HEK293 (cell line): Measurements from ENCODE around the gene CLK2.

Experiments used
- CTCF ChIA-PET: fragments of 350-600 bp; formaldehyde crosslinking; extraction: SDS; loops from one replicate; lab custom pipeline; 2021; ENCODE audit warnings: antibody characterized with exemption; lab: Yijun Ruan, JAX
- POLR2A ChIA-PET: fragments of 300-600 bp; formaldehyde crosslinking; extraction: SDS; loops from one replicate; lab custom pipeline; 2020; ENCODE audit warnings: antibody characterized with exemption, inconsistent platforms; lab: Yijun Ruan, JAX
- H3K27ac ChIP-seq: fragments of 200-500 bp; sonication (Bioruptor generic); 2 replicates; pipeline ENCODE4 v1.5.1; 2014; ENCODE audit warnings: low read depth, low read length, control low read depth, inconsistent platforms; ENCODE audit errors: extremely low read depth
- H3K36me3 ChIP-seq, 2 experiments: fragments of 200-500 bp in 1 of 2; sonication (Bioruptor generic) in 1 of 2; 1 replicate in 1 of 2; 2 replicates in 1 of 2; pipeline ENCODE4 v1.5.1; 2014 to 2017; ENCODE audit warnings: inconsistent platforms in 2 of 2, low read length in 2 of 2; ENCODE audit not compliant: control insufficient read depth in 2 of 2, insufficient read depth in 1 of 2
- H3K4me1 ChIP-seq: fragments of 200-500 bp; sonication (Bioruptor generic); 2 replicates; pipeline ENCODE4 v1.5.1; 2014; ENCODE audit warnings: mild to moderate bottlenecking, low read length, inconsistent platforms; ENCODE audit not compliant: control insufficient read depth, insufficient read depth
- H3K4me3 ChIP-seq: 2 replicates; pipeline ENCODE4 v1.5.1; 2011; ENCODE audit warnings: low read depth, mild to moderate bottlenecking, control low read depth, low read length, moderate library complexity
- H3K9me3 ChIP-seq: fragments of 200-500 bp; sonication (Bioruptor generic); 2 replicates; pipeline ENCODE4 v1.5.1; 2014; ENCODE audit warnings: low read depth, low read length, inconsistent platforms; ENCODE audit not compliant: control insufficient read depth, insufficient read depth
- FEZF1 ChIP-seq: fragments of 450-650 bp; formaldehyde crosslinking; IDR thresholded peaks from 2 replicates; pipeline ENCODE4 v1.5.1; 2016; ENCODE audit warnings: missing biosample characterization, missing genetic modification characterization
- HOXC10 ChIP-seq: sonication (generic); formaldehyde crosslinking; IDR thresholded peaks from 2 replicates; pipeline ENCODE4 v1.8.1; 2023; ENCODE audit warnings: mild to moderate bottlenecking, missing genetic modification reagents
- INSM2 ChIP-seq: fragments of 450-650 bp; formaldehyde crosslinking; IDR thresholded peaks from 2 replicates; pipeline ENCODE4 v1.5.1; 2016; ENCODE audit warnings: missing biosample characterization, missing genetic modification characterization
- KLF17 ChIP-seq: fragments of 450-650 bp; formaldehyde crosslinking; IDR thresholded peaks from 2 replicates; pipeline ENCODE4 v1.5.1; 2016; ENCODE audit warnings: missing biosample characterization, missing genetic modification characterization
- PRDM4 ChIP-seq: fragments of 450-650 bp; formaldehyde crosslinking; IDR thresholded peaks from 2 replicates; pipeline ENCODE4 v1.5.1; 2017; ENCODE audit warnings: missing biosample characterization, missing genetic modification characterization
- SALL2 ChIP-seq: fragments of 450-650 bp; formaldehyde crosslinking; IDR thresholded peaks from 2 replicates; pipeline ENCODE4 v1.5.0; 2017; ENCODE audit warnings: missing biosample characterization, mild to moderate bottlenecking, missing genetic modification characterization, borderline replicate concordance
- TCF7L2 ChIP-seq: IDR thresholded peaks from 2 replicates; pipeline ENCODE4 v1.6.1; 2011; ENCODE audit warnings: low read depth, mild to moderate bottlenecking, inconsistent platforms, low read length, moderate library complexity, borderline replicate concordance
- ZBTB49 ChIP-seq: fragments of 450-650 bp; formaldehyde crosslinking; IDR thresholded peaks from 2 replicates; pipeline ENCODE4 v1.5.1; 2016; ENCODE audit warnings: missing biosample characterization, missing genetic modification characterization, low read depth
- ZBTB7A ChIP-seq: fragments of 450-650 bp; formaldehyde crosslinking; IDR thresholded peaks from 2 replicates; pipeline ENCODE4 v1.5.1; 2016; ENCODE audit warnings: low read depth, missing biosample characterization, missing genetic modification characterization
- ZIC2 ChIP-seq: fragments of 450-650 bp; formaldehyde crosslinking; IDR thresholded peaks from 2 replicates; pipeline ENCODE4 v1.5.1; 2016; ENCODE audit warnings: missing biosample characterization, missing genetic modification characterization
- ZNF26 ChIP-seq: fragments of 450-650 bp; formaldehyde crosslinking; IDR thresholded peaks from 2 replicates; pipeline ENCODE4 v1.5.1; 2016; ENCODE audit warnings: missing biosample characterization, missing genetic modification characterization
- ZNF266 ChIP-seq: fragments of 450-650 bp; formaldehyde crosslinking; IDR thresholded peaks from 2 replicates; pipeline ENCODE4 v1.5.1; 2016; ENCODE audit warnings: missing biosample characterization, missing genetic modification characterization, low read depth
- ZNF274 ChIP-seq, 2 experiments: fragments of 200-500 bp in 1 of 2; fragments of 450-650 bp in 1 of 2; sonication (Bioruptor generic) in 1 of 2; formaldehyde crosslinking in 1 of 2; IDR thresholded peaks; 2 replicates each; pipeline versions ENCODE4 v1.5.1 to v1.6.1; 2014 to 2016; ENCODE audit warnings: borderline replicate concordance in 1 of 2, inconsistent platforms in 1 of 2, low read length in 1 of 2, missing biosample characterization in 1 of 2, missing genetic modification characterization in 1 of 2
- ZNF280C ChIP-seq: fragments of 450-650 bp; formaldehyde crosslinking; IDR thresholded peaks from 2 replicates; pipeline ENCODE4 v1.5.1; 2016; ENCODE audit warnings: missing biosample characterization, missing genetic modification characterization
- ZNF335 ChIP-seq: fragments of 450-650 bp; formaldehyde crosslinking; conservative IDR thresholded peaks from 2 replicates; pipeline ENCODE4 v1.5.1; 2016; ENCODE audit warnings: missing biosample characterization, missing genetic modification characterization
- ZNF391 ChIP-seq: fragments of 450-650 bp; formaldehyde crosslinking; IDR thresholded peaks from 2 replicates; pipeline ENCODE4 v1.5.1; 2016; ENCODE audit warnings: low read depth, missing biosample characterization, missing genetic modification characterization, borderline replicate concordance
- ZNF548 ChIP-seq: fragments of 450-650 bp; formaldehyde crosslinking; IDR thresholded peaks from 2 replicates; pipeline ENCODE4 v1.5.1; 2016; ENCODE audit warnings: missing biosample characterization, missing genetic modification characterization
- ZNF830 ChIP-seq: fragments of 450-650 bp; IDR thresholded peaks from 2 replicates; pipeline ENCODE4 v1.5.0; 2018; ENCODE audit warnings: missing biosample characterization, missing genetic modification characterization, low read depth, mild to moderate bottlenecking, moderate library complexity
- ZNF843 ChIP-seq: fragments of 450-650 bp; formaldehyde crosslinking; IDR thresholded peaks from 2 replicates; pipeline ENCODE4 v1.5.1; 2016; ENCODE audit warnings: missing biosample characterization, missing genetic modification characterization
- TF ChIP-seq, protein P1 (sequence below): IDR thresholded peaks from 2 replicates; pipeline ENCODE4 v1.6.1; 2011; ENCODE audit warnings: mild to moderate bottlenecking, low read depth, low read length, borderline replicate concordance

Gene CLK2

GRCh38 chr1:155272466-155273342 lies 600 bp downstream of the CLK2 start:
- POLR2A ChIA-PET: interaction anchor here (0.6 to 4.6 kb wide), 20 partner anchors 9 to 337 kb away, joined by 3 to 54 read pairs (median 6); partner anchors contain the start of genes ASH1L, ENTREP3, FDPS and SCAMP3
- no peak for TF ChIP-seq ZBTB49 (tag by site-specific recombination)
- no peak for TF ChIP-seq ZNF830 (tag by site-specific recombination)
- TF ChIP-seq ZNF266 (tag by site-specific recombination): no peak
- TF ChIP-seq ZNF26: no peak
- TF ChIP-seq, protein P1, sequence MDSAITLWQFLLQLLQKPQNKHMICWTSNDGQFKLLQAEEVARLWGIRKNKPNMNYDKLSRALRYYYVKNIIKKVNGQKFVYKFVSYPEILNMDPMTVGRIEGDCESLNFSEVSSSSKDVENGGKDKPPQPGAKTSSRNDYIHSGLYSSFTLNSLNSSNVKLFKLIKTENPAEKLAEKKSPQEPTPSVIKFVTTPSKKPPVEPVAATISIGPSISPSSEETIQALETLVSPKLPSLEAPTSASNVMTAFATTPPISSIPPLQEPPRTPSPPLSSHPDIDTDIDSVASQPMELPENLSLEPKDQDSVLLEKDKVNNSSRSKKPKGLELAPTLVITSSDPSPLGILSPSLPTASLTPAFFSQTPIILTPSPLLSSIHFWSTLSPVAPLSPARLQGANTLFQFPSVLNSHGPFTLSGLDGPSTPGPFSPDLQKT: no peak
- TF ChIP-seq ZIC2 (tag by site-specific recombination): no peak
- TF ChIP-seq KLF17: peak; percentile 79; the same call in 1 of the 2 replicates
- 0 out of 2 replicates have a peak, but pooled peaks have one; percentile 9 for TF ChIP-seq ZNF843 (tag by site-specific recombination)
- TF ChIP-seq FEZF1 (tag by site-specific recombination): no peak
- no peak for TF ChIP-seq SALL2 (tag by site-specific recombination)
- no peak for TF ChIP-seq ZNF274 (IDR thresholded peaks at IDR 0.05; ENCODE audit: low read length)
- TF ChIP-seq ZNF274 (tag by site-specific recombination; IDR thresholded peaks at IDR 0.05; ENCODE audit: borderline replicate concordance): no peak
- TF ChIP-seq HOXC10 (CRISPR knock-in tag): 0 out of 2 replicates have a peak, but pooled peaks have one; percentile 44
- TF ChIP-seq ZBTB7A: no peak
- no peak for TF ChIP-seq ZNF548
- peak; percentile 57 for TF ChIP-seq ZNF335 (tag by site-specific recombination)
- TF ChIP-seq ZNF391 (tag by site-specific recombination): no peak
- no peak for TF ChIP-seq PRDM4 (tag by site-specific recombination)
- TF ChIP-seq TCF7L2: no peak
- no peak for TF ChIP-seq ZNF280C (tag by site-specific recombination)
- no peak for TF ChIP-seq INSM2 (tag by site-specific recombination)

More at GRCh38 chr1:155272466-155273342, 600 bp downstream of the CLK2 start:
- Histone ChIP-seq H3K27ac (peak overlapping the region; percentile 71), H3K36me3 (peaks cover 23 to 45% of the 10 kb centered on the region in 2 experiments), H3K9me3 (no peaks in the 10 kb centered on the region), H3K4me3 (peak overlapping the region; percentile 88), H3K4me1 (no peaks in the 10 kb centered on the region)
- CTCF ChIA-PET: interaction anchor here (0.5 to 5.2 kb wide), 4 partner anchors 13 to 183 kb away, joined by 3 to 45 read pairs (median 4); partner anchors contain the start of gene THBS3
